OCI-LY1 (cell line): ENCODE data around the gene DNAJB12.
"Not testable (repeated sequence)": the region's sequence is repeated elsewhere in the genome, so short reads cannot be mapped to it uniquely, and the experiment has no call there.

Experiments
- H2AFZ ChIP-seq: fragments of 200-600 bp; sonication (generic), shearing (Covaris generic); 2 replicates; pipeline ENCODE4 v1.6.0; 2014; ENCODE audit warnings: antibody characterized with exemption, mild to moderate bottlenecking, low read length
- H3F3A ChIP-seq: fragments of 200-600 bp; sonication (generic), shearing (Covaris generic); 2 replicates; pipeline ENCODE4 v1.6.0; 2014; ENCODE audit warnings: mild to moderate bottlenecking, antibody characterized with exemption, low read length, moderate library complexity; ENCODE audit not compliant: insufficient read depth
- H3K27ac ChIP-seq: fragments of 200-600 bp; sonication (generic); 2 replicates; pipeline ENCODE4 v1.5.1; 2014; ENCODE audit warnings: low read length, mixed run types, mild to moderate bottlenecking, low read depth; ENCODE audit not compliant: poor library complexity, severe bottlenecking
- H3K27me3 ChIP-seq: fragments of 200-600 bp; sonication (generic); 2 replicates; pipeline ENCODE4 v1.6.0; 2014; ENCODE audit warnings: antibody characterized with exemption, mild to moderate bottlenecking, low read length, moderate library complexity; ENCODE audit not compliant: insufficient read depth
- H3K36me3 ChIP-seq: fragments of 200-600 bp; sonication (generic); 2 replicates; pipeline ENCODE4 v1.6.1; 2014; ENCODE audit warnings: mild to moderate bottlenecking, antibody characterized with exemption, low read length, moderate library complexity, mixed read lengths; ENCODE audit not compliant: insufficient read depth
- H3K4me1 ChIP-seq: fragments of 200-600 bp; sonication (generic); 2 replicates; pipeline ENCODE4 v1.5.1; 2014; ENCODE audit warnings: mild to moderate bottlenecking, low read length, moderate library complexity; ENCODE audit not compliant: insufficient read depth, severe bottlenecking
- H3K4me2 ChIP-seq: fragments of 200-600 bp; sonication (generic), shearing (Covaris generic); 2 replicates; pipeline ENCODE4 v1.6.1; 2014; ENCODE audit warnings: low read length
- H3K4me3 ChIP-seq: fragments of 200-600 bp; sonication (generic); 2 replicates; pipeline ENCODE4 v1.5.1; 2014; ENCODE audit warnings: low read length, low read depth, mild to moderate bottlenecking, mixed read lengths; ENCODE audit not compliant: poor library complexity, severe bottlenecking
- H3K79me2 ChIP-seq: fragments of 200-600 bp; shearing (Covaris generic); 2 replicates; pipeline ENCODE4 v1.6.1; 2016; ENCODE audit warnings: mixed run types, low read length, mixed read lengths; ENCODE audit not compliant: insufficient read depth
- H3K9ac ChIP-seq: fragments of 200-600 bp; sonication (generic), shearing (Covaris generic); 2 replicates; pipeline ENCODE4 v1.6.1; 2014; ENCODE audit warnings: mild to moderate bottlenecking, low read length, mixed read lengths
- H3K9me2 ChIP-seq: fragments of 200-600 bp; sonication (generic), shearing (Covaris generic); 2 replicates; pipeline ENCODE4 v1.6.1; 2014; ENCODE audit warnings: low read depth, mild to moderate bottlenecking, low read length, mixed read lengths
- H3K9me3 ChIP-seq: fragments of 200-600 bp; shearing (Covaris generic); 2 replicates; pipeline ENCODE4 v1.6.1; 2014; ENCODE audit warnings: low read length, mixed read lengths
- H4K20me1 ChIP-seq: fragments of 200-600 bp; sonication (generic), shearing (Covaris generic); 2 replicates; pipeline ENCODE4 v1.6.0; 2016; ENCODE audit warnings: mild to moderate bottlenecking, low read length; ENCODE audit not compliant: insufficient read depth
- CTCF ChIP-seq: fragments of 200-600 bp; sonication (generic), shearing (Covaris generic); IDR thresholded peaks from 2 replicates; pipeline ENCODE4 v1.5.1; 2017; ENCODE audit warnings: mild to moderate bottlenecking, antibody characterized with exemption, low read length, moderate library complexity, mixed read lengths
- EZH2 ChIP-seq: fragments of 200-600 bp; sonication (generic), shearing (Covaris generic); IDR thresholded peaks from 2 replicates; pipeline ENCODE4 v1.8.0; 2017; ENCODE audit warnings: borderline replicate concordance, mixed run types, mild to moderate bottlenecking, antibody characterized with exemption, low read length, moderate library complexity, mixed read lengths

Gene DNAJB12

GRCh38 chr10:72325243-72326175 is 29.2 kb downstream of the DNAJB12 start:
- H3K9ac ChIP-seq, H3K4me2 ChIP-seq, H4K20me1 ChIP-seq, H2AFZ ChIP-seq, H3K27me3 ChIP-seq, H3K9me3 ChIP-seq, H3K9me2 ChIP-seq, H3K36me3 ChIP-seq, H3K4me3 ChIP-seq, H3F3A ChIP-seq, H3K79me2 ChIP-seq: not testable (repeated sequence)
- H3K4me1 ChIP-seq = peaks cover 62% of the 10 kb centered on the region
- H3K27ac ChIP-seq = peak overlapping the region; percentile 23

GRCh38 chr10:72323771-72324191 is 30.9 kb downstream of the DNAJB12 start:
- no peaks in the 10 kb centered on the region for H4K20me1 ChIP-seq
- H3K4me3 ChIP-seq = peak overlapping the region; percentile 7
- no peaks in the 10 kb centered on the region for H3K9me2 ChIP-seq
- peaks cover 9% of the 10 kb centered on the region for H3F3A ChIP-seq
- H3K79me2 ChIP-seq = no peaks in the 10 kb centered on the region
- peaks cover 62% of the 10 kb centered on the region for H3K4me1 ChIP-seq
- H2AFZ ChIP-seq = no peak overlapping the region
- H3K9ac ChIP-seq = peak overlapping the region; percentile 72; the same call in 1 of the 2 replicates
- H3K27me3 ChIP-seq = no peaks in the 10 kb centered on the region
- no peaks in the 10 kb centered on the region for H3K36me3 ChIP-seq
- no peak for TF ChIP-seq CTCF
- no peak for TF ChIP-seq EZH2
- peak overlapping the region; percentile 26; the same call in 1 of the 2 replicates for H3K4me2 ChIP-seq
- no peaks in the 10 kb centered on the region for H3K9me3 ChIP-seq
- H3K27ac ChIP-seq = peak overlapping the region; percentile 100

- Histone ChIP-seq H3K27me3 (no peaks in the 10 kb centered on the region), H3K4me3 (peak overlapping the region; percentile 7), H3K36me3 (no peaks in the 10 kb centered on the region), H3K9me2 (no peaks in the 10 kb centered on the region), H3K4me1 (peaks cover 62% of the 10 kb centered on the region), H3K9me3 (no peaks in the 10 kb centered on the region), H3F3A (peaks cover 9% of the 10 kb centered on the region), H3K9ac (peak overlapping the region; percentile 72; the same call in 1 of the 2 replicates), H4K20me1 (no peaks in the 10 kb centered on the region), H3K27ac (peak overlapping the region; percentile 100), H2AFZ (no peak overlapping the region), H3K4me2 (peak overlapping the region; percentile 26; the same call in 1 of the 2 replicates), H3K79me2 (no peaks in the 10 kb centered on the region)
- TF ChIP-seq CTCF (no peak), EZH2 (no peak)
These were observed 31.5 kb downstream of the DNAJB12 start for GRCh38 chr10:72323108-72323749.
